DMS153 treated with DMSO at 0.1 percent for 48 hours (cell line): ENCODE results near the gene GLO1.

Experiments used
- DNase-seq: peaks from one replicate; lab custom pipeline; 2025; ENCODE audit not compliant: unreplicated experiment; lab: John Stamatoyannopoulos, UW

Gene GLO1

GRCh38 chr6:38673397-38674165, 29.4 kb downstream of the GLO1 start:
- no peak for DNase-seq

- DNase-seq, result peak; percentile 3
Measured at GRCh38 chr6:38671885-38672467, 31.0 kb downstream of the GLO1 start.

GRCh38 chr6:38658418-38659167, 44.4 kb downstream of the GLO1 start:
- no peak for DNase-seq

- no peak for DNase-seq
Measured at GRCh38 chr6:38656896-38657295, 46.0 kb downstream of the GLO1 start.

- DNase-seq, result no peak
Measured at GRCh38 chr6:38654263-38654662, 48.7 kb downstream of the GLO1 start.

- no peak for DNase-seq
Measured at GRCh38 chr6:38651121-38651784, 51.7 kb downstream of the GLO1 start.

- no peak for DNase-seq
Measured at GRCh38 chr6:38650207-38650752, 52.7 kb downstream of the GLO1 start.

GRCh38 chr6:38649744-38650143, 53.2 kb downstream of the GLO1 start:
- DNase-seq, result no peak

- no peak for DNase-seq
Measured at GRCh38 chr6:38648629-38649028, 54.3 kb downstream of the GLO1 start.

GRCh38 chr6:38646166-38646878, 56.6 kb downstream of the GLO1 start:
- DNase-seq, result no peak

- no peak for DNase-seq
Measured at GRCh38 chr6:38644951-38645350, 58.0 kb downstream of the GLO1 start.

- DNase-seq, result peak; percentile 62
Measured at GRCh38 chr6:38640216-38640909, 62.6 kb downstream of the GLO1 start.

GRCh38 chr6:38639498-38640215, 63.3 kb downstream of the GLO1 start, which contains the start of gene BTBD9:
Gene BTBD9 (minus strand): TSS chr6:38639929.
- peak; percentile 62 for DNase-seq

- DNase-seq, result peak; percentile 46
Measured at GRCh38 chr6:38638941-38639497, 63.9 kb downstream of the GLO1 start.

GRCh38 chr6:38637756-38638155, 65.2 kb downstream of the GLO1 start:
- no peak for DNase-seq

- no peak for DNase-seq
Measured at GRCh38 chr6:38636027-38636426, 66.9 kb downstream of the GLO1 start.

- no peak for DNase-seq
Measured at GRCh38 chr6:38634518-38634917, 68.4 kb downstream of the GLO1 start.

GRCh38 chr6:38632490-38632889, 70.5 kb downstream of the GLO1 start:
- DNase-seq, result no peak

GRCh38 chr6:38631186-38631783, 71.7 kb downstream of the GLO1 start:
- DNase-seq, result no peak
